Upper lobe of left lung (tissue), 6 donors: ENCODE results near the gene TMEM74B. TPM values are rescaled to one million over a fixed set of nuclear protein-coding genes. Genes with fewer than 3 reads are reported as not detected.

ENCODE experiments used
- ATAC-seq, 2 donors: fragments of 200-7000 bp; cut with Tn5 transposase; one replicate each; pipeline ENCODE4 v1.9.1; 2022; ENCODE audit warnings: mild to moderate bottlenecking in 2 of 2, moderate library complexity in 2 of 2; ENCODE audit not compliant: low FRiP score in 2 of 2
- DNase-seq, 2 donors: peaks; one replicate each; pipeline ENCODE4 v3.0.0-alpha.2; 2019 to 2020
- H3K27ac ChIP-seq, 4 donors: fragments of 200-600 bp; sonication (generic); one replicate each; pipeline ENCODE4 v1.5.1; 2016 to 2019
- H3K27me3 ChIP-seq, 4 donors: fragments of 200-600 bp; sonication (generic); one replicate each; pipeline ENCODE4 v1.5.1; 2017 to 2019
- H3K36me3 ChIP-seq, 4 donors: fragments of 200-600 bp; sonication (generic); one replicate each; pipeline ENCODE4 v1.5.1; 2016 to 2019
- H3K4me1 ChIP-seq, 4 donors: fragments of 200-600 bp; sonication (generic); one replicate each; pipeline ENCODE4 v1.5.1; 2018 to 2019
- H3K4me3 ChIP-seq, 4 donors: fragments of 200-600 bp; sonication (generic); one replicate each; pipeline ENCODE4 v1.5.1; 2017 to 2019; ENCODE audit warnings: mild to moderate bottlenecking in 2 of 4, moderate library complexity in 1 of 4
- H3K9me3 ChIP-seq, 4 donors: fragments of 200-600 bp; sonication (generic); one replicate each; pipeline ENCODE4 v1.5.1; 2018 to 2019
- CTCF ChIP-seq, 6 experiments: fragments of 450-650 bp in 4 of 6; fragments of 200-600 bp in 2 of 6; sonication (generic) in 2 of 6; IDR thresholded peaks; one replicate each; pipeline ENCODE4 v1.5.1; 2016 to 2019; ENCODE audit warnings: antibody characterized with exemption in 6 of 6
- EP300 ChIP-seq, 4 donors: sonication (generic); formaldehyde crosslinking; IDR thresholded peaks; one replicate each; pipeline ENCODE4 v1.5.1; 2017; ENCODE audit warnings: antibody characterized with exemption in 4 of 4, control low read depth in 2 of 4
- POLR2A ChIP-seq, 4 donors: fragments of 450-650 bp; IDR thresholded peaks; one replicate each; pipeline ENCODE4 v1.5.1; 2016 to 2017; ENCODE audit warnings: antibody characterized with exemption in 4 of 4, mild to moderate bottlenecking in 2 of 4
- POLR2AphosphoS5 ChIP-seq, 2 donors: sonication (generic); formaldehyde crosslinking; IDR thresholded peaks; one replicate each; pipeline ENCODE4 v1.5.1; 2017; ENCODE audit warnings: antibody characterized with exemption in 2 of 2
- WGBS, 2 donors: methylation state at CpG; one replicate each; pipeline ENCODE4 v1.1.5; 2017 to 2018; 5-methylcytosine and 5-hydroxymethylcytosine counted together
- total RNA-seq, 6 donors: library from RNA; depleted of rRNA in 4 of 6; stranded (reverse); fragments of >200 nt in 4 of 6; gene quantifications; one replicate each; pipeline versions ENCODE4 v1.1.0 to v1.2.1, GENCODE V29; 2016 to 2021
- donor health status: DM: no; HTN: no; CAD: no; lungs with moderate emphysema.
- donor health status: DM: no; HTN: yes; CAD: no; lungs with severe emphysema.

Gene TMEM74B
- total RNA-seq, 6 donors from 2014 or later, result 9.3 to 85.9 (median 11.5) TPM

- ATAC-seq (no peak), DNase-seq (no peak)
- Histone ChIP-seq H3K9me3 (no peaks in the 10 kb centered on the region), H3K4me1 (no peaks in the 10 kb centered on the region), H3K27ac (no peak overlapping the region), H3K36me3 (peaks cover 43 to 90% (median 69%) of the 10 kb centered on the region in 4 donors), H3K27me3 (no peaks in the 10 kb centered on the region), H3K4me3 (no peak overlapping the region)
- WGBS, 2 donors, result 75 to 83% methylated on average over 2 of the region's 2 CpGs
- TF ChIP-seq CTCF (IDR thresholded peaks at IDR 0.05), result no peak
- no peak for TF ChIP-seq POLR2A (IDR thresholded peaks at IDR 0.05)
- no peak for TF ChIP-seq POLR2AphosphoS5 (IDR thresholded peaks at IDR 0.05)
- TF ChIP-seq EP300 (IDR thresholded peaks at IDR 0.05), result no peak
Measured at GRCh38 chr20:1163653-1164052, 21.1 kb downstream of the TMEM74B start.

- H3K27ac ChIP-seq, result no peak overlapping the region
- no peaks in the 10 kb centered on the region for H3K4me1 ChIP-seq
- 89% methylated on average over 3 to 6 of the region's 6 CpGs for WGBS, 2 donors
- H3K36me3 ChIP-seq, result peaks cover 43 to 88% (median 67%) of the 10 kb centered on the region in 4 donors
- ATAC-seq (no peak), DNase-seq (no peak)
- H3K9me3 ChIP-seq, result no peaks in the 10 kb centered on the region
- H3K4me3 ChIP-seq, result no peak overlapping the region
- H3K27me3 ChIP-seq, result no peaks in the 10 kb centered on the region
- TF ChIP-seq CTCF (IDR thresholded peaks at IDR 0.05), result no peak
- TF ChIP-seq POLR2A (IDR thresholded peaks at IDR 0.05), result no peak
- no peak for TF ChIP-seq POLR2AphosphoS5 (IDR thresholded peaks at IDR 0.05)
- TF ChIP-seq EP300 (IDR thresholded peaks at IDR 0.05), result no peak
Measured at GRCh38 chr20:1163105-1163504, 21.7 kb downstream of the TMEM74B start.

DNA sequence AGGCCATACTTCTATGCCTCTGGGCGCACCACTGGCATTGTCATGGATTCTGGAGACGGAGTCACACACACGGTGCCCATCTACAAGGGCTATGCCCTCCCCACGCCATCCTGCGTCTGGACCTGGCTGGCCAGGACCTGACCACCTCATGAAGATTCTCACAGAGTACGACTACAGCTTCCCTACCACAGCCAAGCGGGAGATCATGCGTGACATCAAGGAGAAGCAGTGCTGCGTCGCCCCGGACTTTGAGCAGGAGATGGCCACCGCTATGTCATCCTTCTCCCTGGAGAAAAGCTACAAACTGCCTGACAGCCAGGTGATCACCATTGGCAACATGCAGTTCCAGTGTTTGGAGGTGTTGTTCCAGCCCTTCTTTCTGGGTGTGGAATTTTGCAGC lies 23.8 kb downstream of the TMEM74B start:
- 97 to 100% methylated on average over 9 to 12 of the region's 12 CpGs for WGBS, 2 donors

GRCh38 chr20:1160496-1160895 lies 24.3 kb downstream of the TMEM74B start:
- TF ChIP-seq EP300 (IDR thresholded peaks at IDR 0.05) (no peak), CTCF (IDR thresholded peaks at IDR 0.05) (no peak), POLR2A (IDR thresholded peaks at IDR 0.05) (no peak), POLR2AphosphoS5 (IDR thresholded peaks at IDR 0.05) (no peak)
- H3K27me3 ChIP-seq, result no peaks in the 10 kb centered on the region
- H3K36me3 ChIP-seq, result peaks cover 35 to 74% (median 48%) of the 10 kb centered on the region in 4 donors
- H3K4me3 ChIP-seq, result no peak overlapping the region
- ATAC-seq (no peak), DNase-seq (no peak)
- H3K9me3 ChIP-seq, result peaks cover 0 to 3% (median 0%) of the 10 kb centered on the region in 4 donors
- H3K4me1 ChIP-seq, result no peaks in the 10 kb centered on the region
- no peak overlapping the region for H3K27ac ChIP-seq
- WGBS, 2 donors, result 95 to 97% methylated on average over 10 of the region's 10 CpGs

More for the DNA sequence above, 23.8 kb downstream of the TMEM74B start:
- Histone ChIP-seq H3K4me3 (no peak overlapping the region), H3K9me3 (peaks cover 0 to 3% (median 0%) of the 10 kb centered on the region in 4 donors), H3K36me3 (peaks cover 35 to 78% (median 53%) of the 10 kb centered on the region in 4 donors), H3K27me3 (no peaks in the 10 kb centered on the region), H3K27ac (no peak overlapping the region), H3K4me1 (no peaks in the 10 kb centered on the region)
- TF ChIP-seq CTCF (IDR thresholded peaks at IDR 0.05) (no peak), POLR2AphosphoS5 (IDR thresholded peaks at IDR 0.05) (no peak), EP300 (IDR thresholded peaks at IDR 0.05) (no peak), POLR2A (IDR thresholded peaks at IDR 0.05) (no peak)
- no peak for DNase-seq
- no peak for ATAC-seq

- no peak overlapping the region for H3K27ac ChIP-seq
- TF ChIP-seq POLR2A (IDR thresholded peaks at IDR 0.05) (no peak), CTCF (IDR thresholded peaks at IDR 0.05) (no peak), POLR2AphosphoS5 (IDR thresholded peaks at IDR 0.05) (no peak), EP300 (IDR thresholded peaks at IDR 0.05) (no peak)
- DNase-seq, result no peak
- 98 to 100% methylated on average over 3 of the region's 3 CpGs for WGBS, 2 donors
- no peak overlapping the region for H3K4me3 ChIP-seq
- H3K9me3 ChIP-seq, result peaks cover 0 to 3% (median 0%) of the 10 kb centered on the region in 4 donors
- ATAC-seq, result no peak
- H3K36me3 ChIP-seq, result peaks cover under 1 to 60% (median 11%) of the 10 kb centered on the region in 4 donors
- no peaks in the 10 kb centered on the region for H3K27me3 ChIP-seq
- H3K4me1 ChIP-seq, result no peaks in the 10 kb centered on the region
Measured at GRCh38 chr20:1155342-1155741, 29.4 kb downstream of the TMEM74B start.
